ENCODE data around the gene PNPLA5. TPM values are rescaled to one million over a fixed set of nuclear protein-coding genes. Genes with fewer than 3 reads are reported as not detected.

PNPLA5 gene
- total RNA-seq, 1 experiment from 2014 or later = not detected

- Histone ChIP-seq H3K27ac (ENCODE audit: low read length) (no peak overlapping the region), H3K4me3 (ENCODE audit: low read length) (no peak overlapping the region), H3K9ac (ENCODE audit: low read length) (no peak overlapping the region), H3K9me2 (replicated peaks; ENCODE audit: low read length) (no peaks in the 10 kb centered on the region), H3K27me3 (ENCODE audit: low read length) (no peaks in the 10 kb centered on the region), H4K20me1 (ENCODE audit: low read length) (no peaks in the 10 kb centered on the region), H3K4me2 (ENCODE audit: low read length) (no peak overlapping the region), H3K4me1 (ENCODE audit: insufficient read depth, low read length) (no peaks in the 10 kb centered on the region), H3F3A (ENCODE audit: low read length, unreplicated experiment) (no peaks in the 10 kb centered on the region), H2AFZ (ENCODE audit: low read length) (no peak overlapping the region), H3K36me3 (ENCODE audit: low read depth, low read length) (no peaks in the 10 kb centered on the region), H3K9me3 (ENCODE audit: low read length) (no peaks in the 10 kb centered on the region), H3K79me2 (ENCODE audit: low read length) (no peaks in the 10 kb centered on the region)
- TF ChIP-seq CTCF (conservative IDR thresholded peaks at IDR 0.05; ENCODE audit: low read depth, low read length) (no peak), EZH2phosphoT487 (IDR thresholded peaks at IDR 0.05; ENCODE audit: borderline replicate concordance, low read length) (no peak), EZH2 (IDR thresholded peaks at IDR 0.05; ENCODE audit: low read length, unreplicated experiment) (no peak)
- CTCF ChIA-PET = no interaction called here
- intact Hi-C loops (cut with micrococcal nuclease) = no loop called here
- no TSS peak for BruUV-seq (replicated peaks)
- DNase-seq (no peak), ATAC-seq (no peak)
- POLR2A ChIA-PET (ENCODE audit: unreplicated experiment) = no interaction called here
These were observed 52.0 kb downstream of the PNPLA5 start for GRCh38 chr22:43839781-43840180.

- Histone ChIP-seq H3K27ac (ENCODE audit: low read length) (no peak overlapping the region), H3K4me2 (ENCODE audit: low read length) (no peak overlapping the region), H2AFZ (ENCODE audit: low read length) (no peak overlapping the region), H3K4me1 (ENCODE audit: insufficient read depth, low read length) (no peaks in the 10 kb centered on the region), H3K79me2 (ENCODE audit: low read length) (no peaks in the 10 kb centered on the region), H3F3A (ENCODE audit: low read length, unreplicated experiment) (no peaks in the 10 kb centered on the region), H4K20me1 (ENCODE audit: low read length) (no peaks in the 10 kb centered on the region), H3K27me3 (ENCODE audit: low read length) (no peaks in the 10 kb centered on the region), H3K36me3 (ENCODE audit: low read depth, low read length) (no peaks in the 10 kb centered on the region), H3K9ac (ENCODE audit: low read length) (no peak overlapping the region), H3K4me3 (ENCODE audit: low read length) (no peak overlapping the region), H3K9me2 (replicated peaks; ENCODE audit: low read length) (no peaks in the 10 kb centered on the region), H3K9me3 (ENCODE audit: low read length) (no peaks in the 10 kb centered on the region)
- intact Hi-C loops (cut with micrococcal nuclease) = no loop called here
- CTCF ChIA-PET = no interaction called here
- TF ChIP-seq EZH2 (IDR thresholded peaks at IDR 0.05; ENCODE audit: low read length, unreplicated experiment) (no peak), CTCF (conservative IDR thresholded peaks at IDR 0.05; ENCODE audit: low read depth, low read length) (no peak), EZH2phosphoT487 (IDR thresholded peaks at IDR 0.05; ENCODE audit: borderline replicate concordance, low read length) (no peak)
- POLR2A ChIA-PET (ENCODE audit: unreplicated experiment) = no interaction called here
- DNase-seq (no peak), ATAC-seq (no peak)
- no TSS peak for BruUV-seq (replicated peaks)
These were observed 53.1 kb downstream of the PNPLA5 start for GRCh38 chr22:43838571-43839307.

- H4K20me1 ChIP-seq (ENCODE audit: low read length) = no peaks in the 10 kb centered on the region
- H3K4me3 ChIP-seq (ENCODE audit: low read length) = no peak overlapping the region
- no peaks in the 10 kb centered on the region for H3K27me3 ChIP-seq (ENCODE audit: low read length)
- no peaks in the 10 kb centered on the region for H3K9me2 ChIP-seq (replicated peaks; ENCODE audit: low read length)
- ChIA-PET CTCF (no interaction called here), POLR2A (ENCODE audit: unreplicated experiment) (no interaction called here)
- H3F3A ChIP-seq (ENCODE audit: low read length, unreplicated experiment) = no peaks in the 10 kb centered on the region
- no TSS peak for BruUV-seq (replicated peaks)
- H3K36me3 ChIP-seq (ENCODE audit: low read depth, low read length) = no peaks in the 10 kb centered on the region
- TF ChIP-seq EZH2 (IDR thresholded peaks at IDR 0.05; ENCODE audit: low read length, unreplicated experiment) = no peak
- TF ChIP-seq EZH2phosphoT487 (IDR thresholded peaks at IDR 0.05; ENCODE audit: borderline replicate concordance, low read length) = no peak
- TF ChIP-seq CTCF (conservative IDR thresholded peaks at IDR 0.05; ENCODE audit: low read depth, low read length) = no peak
- no peaks in the 10 kb centered on the region for H3K9me3 ChIP-seq (ENCODE audit: low read length)
- H3K79me2 ChIP-seq (ENCODE audit: low read length) = no peaks in the 10 kb centered on the region
- no peak overlapping the region for H3K4me2 ChIP-seq (ENCODE audit: low read length)
- DNase-seq (no peak), ATAC-seq (no peak)
- intact Hi-C loops (cut with micrococcal nuclease) = no loop called here
- no peak overlapping the region for H3K27ac ChIP-seq (ENCODE audit: low read length)
- H3K4me1 ChIP-seq (ENCODE audit: insufficient read depth, low read length) = no peaks in the 10 kb centered on the region
- no peak overlapping the region for H3K9ac ChIP-seq (ENCODE audit: low read length)
- H2AFZ ChIP-seq (ENCODE audit: low read length) = no peak overlapping the region
These were observed 53.7 kb downstream of the PNPLA5 start for GRCh38 chr22:43838161-43838560.
